HG03139 (cell line): ENCODE measurements around the gene AGBL1.

Experiments
- ATAC-seq: cut with Tn5 transposase; IDR thresholded peaks from one replicate; pipeline ENCODE4 v1.9.1; 2021; ENCODE audit not compliant: unreplicated experiment

AGBL1 gene

DNA sequence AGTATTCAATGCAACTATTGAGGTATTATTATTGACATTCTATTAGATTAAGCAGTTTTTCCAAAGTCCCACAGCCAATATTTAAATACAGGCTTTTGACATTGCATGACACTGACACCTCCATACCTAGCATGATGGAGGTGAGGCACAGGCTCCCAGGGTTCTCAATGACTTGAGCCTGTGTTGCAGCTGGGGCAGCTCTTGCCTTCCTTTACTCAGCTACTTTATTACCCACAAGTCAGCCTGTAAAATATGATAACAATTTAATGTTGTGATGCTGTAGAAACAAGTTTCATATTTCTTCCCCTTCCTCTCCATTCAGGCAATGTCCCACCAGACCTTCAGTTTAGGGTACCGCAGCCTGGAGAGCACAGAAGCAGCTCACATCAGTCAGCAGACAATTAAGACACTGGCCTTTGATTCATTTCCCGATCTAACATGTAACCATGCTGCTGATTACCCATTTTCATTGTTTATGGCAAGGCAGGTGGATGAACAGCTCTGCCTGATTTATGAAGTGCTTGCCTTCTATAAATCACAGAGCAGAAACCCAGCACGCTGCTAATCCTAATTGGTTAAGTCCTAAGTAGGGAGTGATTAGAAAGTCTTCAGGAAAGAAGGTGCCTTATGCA lies 826.1 kb downstream of the AGBL1 start:
- ATAC-seq: no peak

DNA sequence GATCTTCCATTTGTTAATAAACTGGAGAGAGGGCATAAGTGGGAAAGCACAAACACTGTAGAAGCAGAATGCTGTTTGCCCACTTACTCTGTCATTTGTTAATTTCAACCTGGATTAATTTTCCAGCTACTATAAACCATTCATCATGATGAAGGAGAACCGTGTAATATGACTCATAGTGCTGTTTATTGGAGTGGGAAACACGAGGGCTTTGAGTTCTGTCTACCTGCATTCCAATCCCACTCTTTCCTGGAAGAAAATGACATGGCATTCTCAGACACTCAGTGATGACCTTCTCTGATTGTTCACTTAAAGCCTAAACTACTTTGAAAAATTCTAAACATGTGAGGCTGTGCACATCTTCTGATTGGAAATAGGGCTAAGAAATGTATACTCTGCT lies 826.7 kb downstream of the AGBL1 start:
- ATAC-seq: no peak

DNA sequence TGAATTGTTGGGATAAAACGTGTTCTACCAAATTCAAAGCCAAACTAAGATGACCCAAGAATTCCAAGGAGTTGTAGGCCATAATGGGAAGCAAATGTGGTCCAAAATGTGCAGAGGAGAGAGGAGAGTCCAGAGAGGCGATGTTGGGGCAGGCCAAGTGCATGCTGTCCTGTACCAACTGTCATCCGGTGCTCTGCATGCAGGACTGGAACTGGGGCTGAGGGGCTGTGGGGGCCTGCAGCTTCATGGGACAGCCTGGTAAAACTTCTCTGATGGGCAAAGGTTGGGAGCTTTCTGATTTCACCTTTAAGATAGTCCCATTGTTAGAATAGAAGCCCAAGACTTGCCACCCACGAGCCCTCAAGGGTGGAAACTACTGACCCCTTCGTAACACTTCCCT lies 831.4 kb downstream of the AGBL1 start:
- no peak for ATAC-seq

DNA sequence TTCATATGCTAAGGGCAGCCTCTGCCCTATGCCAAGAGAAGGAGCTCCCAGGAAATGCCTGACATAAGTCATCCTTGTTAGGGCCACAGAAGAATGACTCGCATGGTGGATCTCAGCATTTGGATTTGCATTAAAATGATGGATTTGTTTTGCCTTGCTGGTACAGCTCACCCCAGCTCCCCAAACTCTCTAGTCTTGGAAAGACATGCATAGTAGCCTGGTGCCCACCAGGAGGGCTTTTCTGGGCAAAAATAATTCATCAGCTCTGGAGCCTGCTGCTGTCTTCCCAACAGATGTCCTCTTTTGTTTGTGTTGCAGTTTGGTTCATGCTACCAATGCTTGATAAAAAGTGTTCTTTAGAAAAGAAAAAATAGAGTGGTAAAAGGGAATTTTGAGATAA lies 833.0 kb downstream of the AGBL1 start:
- ATAC-seq: no peak

DNA sequence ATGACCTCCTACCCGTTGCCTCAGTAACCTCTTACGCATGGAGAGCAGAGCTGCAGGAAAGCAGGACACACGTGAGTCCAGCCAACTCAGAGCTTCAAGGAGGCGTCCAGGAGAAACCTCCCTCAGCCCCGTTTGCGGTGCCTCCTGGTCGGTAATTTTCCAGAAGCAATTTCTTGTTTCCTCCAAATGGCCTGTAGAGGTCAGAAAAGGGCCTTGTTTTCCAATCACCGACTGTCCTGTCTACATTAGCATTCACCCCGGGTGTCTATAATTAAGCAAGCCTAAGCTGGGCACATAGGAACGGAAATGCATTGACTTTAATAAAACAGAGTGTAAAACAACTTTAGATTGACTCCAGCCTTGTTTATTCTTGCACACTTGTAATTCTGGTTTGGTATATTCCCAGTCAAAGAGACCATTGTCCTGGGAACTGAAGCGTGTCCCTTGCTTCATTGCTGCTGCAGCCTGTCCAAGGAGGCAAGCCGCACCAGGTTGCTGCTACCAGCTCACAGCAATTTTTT lies 836.2 kb downstream of the AGBL1 start:
- no peak for ATAC-seq

DNA sequence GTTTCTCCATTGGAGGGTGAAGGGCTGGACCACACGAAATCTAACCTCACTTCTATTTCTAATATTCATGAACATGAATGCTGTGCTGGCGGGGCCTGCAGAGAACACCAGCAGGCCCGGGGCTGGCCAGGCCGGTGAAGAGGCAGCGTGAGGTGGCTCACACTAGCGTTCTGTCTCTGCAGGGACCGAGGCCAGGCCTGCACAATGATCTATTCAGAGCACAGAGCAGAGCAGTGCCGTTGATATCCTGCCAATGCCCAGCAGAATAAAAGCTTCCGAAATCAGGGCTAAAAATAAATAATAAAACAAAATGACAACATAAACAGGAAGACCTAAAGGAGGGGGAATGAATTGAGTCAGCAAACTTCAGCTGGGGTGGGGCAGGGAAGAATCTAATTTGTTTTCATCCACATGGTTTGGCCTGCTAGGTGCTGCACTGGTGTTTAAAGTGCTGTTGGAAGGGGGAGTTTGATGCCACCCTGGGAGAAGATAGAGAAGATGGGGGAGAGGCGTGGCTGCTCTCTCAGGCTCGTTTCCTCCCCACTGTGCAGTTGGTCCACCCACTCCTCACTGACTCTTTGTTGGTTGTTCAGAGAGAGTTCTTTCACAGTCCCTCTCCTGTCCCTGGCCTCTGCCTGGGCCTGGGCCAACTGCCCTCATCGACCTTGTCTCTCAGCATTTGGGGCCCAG lies 837.1 kb downstream of the AGBL1 start:
- no peak for ATAC-seq

DNA sequence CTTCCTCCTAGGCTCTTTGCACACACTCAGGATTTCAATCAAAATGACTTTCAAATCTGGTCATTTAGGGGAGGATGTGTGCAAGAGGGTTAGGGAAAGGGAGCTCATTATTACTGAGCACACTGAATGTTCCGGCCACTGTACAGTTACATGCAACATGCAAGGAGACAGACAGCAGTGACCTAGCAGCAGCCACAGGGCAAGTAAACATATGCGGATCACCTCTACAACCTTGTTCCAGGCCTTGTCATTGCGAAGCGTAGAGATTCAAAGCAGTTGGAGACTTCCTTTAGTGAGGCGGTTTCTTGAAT lies 837.6 kb downstream of the AGBL1 start:
- no peak for ATAC-seq

DNA sequence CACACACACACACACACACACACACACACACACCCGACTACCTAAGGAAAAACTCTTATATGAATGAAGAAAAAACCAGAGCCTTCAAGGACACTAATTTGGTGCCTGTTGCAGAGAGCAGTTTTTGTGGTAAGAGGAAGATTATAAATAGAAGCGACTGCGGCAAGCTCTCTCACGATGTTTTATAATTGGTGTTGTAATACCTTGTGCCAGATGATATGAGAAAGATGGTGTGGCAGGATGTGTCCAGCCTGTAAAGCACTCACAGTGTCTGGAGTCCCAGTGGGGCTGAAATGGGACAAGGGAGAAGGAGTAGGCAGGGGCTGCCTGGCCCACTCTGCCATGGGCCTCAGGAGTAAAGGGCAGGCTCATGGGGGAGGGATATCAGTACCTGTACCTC lies 839.9 kb downstream of the AGBL1 start:
- ATAC-seq: no peak

DNA sequence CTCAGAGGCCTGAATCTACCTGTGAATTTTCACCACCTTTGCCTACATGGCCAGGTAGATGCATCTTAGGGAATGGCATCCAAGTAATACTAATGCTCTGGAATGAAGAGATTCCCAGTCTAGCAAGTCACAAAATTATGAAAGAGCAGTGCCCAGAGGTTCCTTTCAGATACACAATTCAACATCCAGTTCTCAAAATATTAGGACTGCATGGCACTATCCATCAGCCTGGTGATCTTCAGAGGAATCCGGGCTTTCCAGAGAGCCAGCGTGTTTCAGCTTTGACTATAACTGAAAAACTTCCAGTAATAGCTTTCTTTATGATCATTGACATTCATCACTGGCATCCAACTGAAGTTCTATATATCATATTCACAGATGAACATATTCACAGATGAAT lies 849.8 kb downstream of the AGBL1 start:
- ATAC-seq: no peak

DNA sequence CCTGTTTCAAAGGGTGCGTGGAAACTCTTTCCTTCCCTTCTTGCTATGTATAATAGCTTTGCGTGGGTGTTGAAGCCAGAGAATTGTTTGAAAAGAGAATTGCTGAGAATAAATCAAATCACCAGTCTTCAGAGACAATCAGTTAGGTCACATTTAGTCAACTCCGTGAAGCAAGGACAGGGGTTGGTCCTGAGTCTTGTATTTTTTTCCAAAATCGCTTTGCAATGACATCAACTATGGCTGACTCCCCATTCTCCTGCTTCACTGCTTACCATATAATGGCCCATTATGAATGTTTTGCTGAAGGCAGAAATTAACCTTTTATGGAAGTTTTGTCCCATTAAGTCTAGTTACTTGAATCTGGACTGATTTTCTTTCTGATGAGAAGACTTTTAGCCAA lies 852.8 kb downstream of the AGBL1 start:
- ATAC-seq: no peak

DNA sequence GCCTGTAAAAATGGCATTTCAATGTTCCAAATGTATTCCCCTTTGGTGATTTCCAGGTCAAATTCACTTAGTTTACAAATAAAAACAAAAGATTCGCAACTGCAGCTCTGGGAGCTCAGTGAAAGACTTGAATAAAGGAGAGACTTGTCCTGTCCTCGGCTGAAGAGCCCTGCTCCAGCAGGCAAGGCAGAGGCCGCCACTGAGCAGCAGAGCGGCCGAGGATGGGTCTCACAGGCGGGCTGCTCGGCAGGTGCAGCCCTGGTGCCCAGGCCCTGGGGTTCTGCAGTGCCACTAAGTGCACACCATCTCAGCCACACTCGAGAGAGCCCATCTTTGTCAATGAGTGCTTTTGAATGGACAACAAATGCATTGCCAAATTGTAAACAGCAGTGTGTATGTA lies 856.2 kb downstream of the AGBL1 start:
- no peak for ATAC-seq

DNA sequence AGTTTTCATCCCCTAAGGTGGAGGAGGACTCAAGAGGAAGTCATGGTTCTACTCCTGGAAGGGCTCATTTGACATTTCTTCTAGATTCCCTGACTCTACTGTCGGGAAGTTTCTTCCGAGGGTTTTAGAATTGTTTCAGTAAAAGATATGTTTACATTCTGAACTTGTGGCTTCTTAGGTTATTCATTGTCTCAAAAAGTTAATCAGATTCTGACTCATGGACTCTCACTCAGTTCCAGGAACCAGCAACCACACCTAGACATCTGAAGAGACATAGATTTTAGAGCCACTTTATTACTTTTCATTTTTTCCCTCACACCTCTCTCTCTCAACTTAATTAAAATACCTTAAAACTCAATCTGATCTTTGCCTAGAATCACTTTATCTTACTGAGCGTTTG lies 862.6 kb downstream of the AGBL1 start:
- no peak for ATAC-seq

DNA sequence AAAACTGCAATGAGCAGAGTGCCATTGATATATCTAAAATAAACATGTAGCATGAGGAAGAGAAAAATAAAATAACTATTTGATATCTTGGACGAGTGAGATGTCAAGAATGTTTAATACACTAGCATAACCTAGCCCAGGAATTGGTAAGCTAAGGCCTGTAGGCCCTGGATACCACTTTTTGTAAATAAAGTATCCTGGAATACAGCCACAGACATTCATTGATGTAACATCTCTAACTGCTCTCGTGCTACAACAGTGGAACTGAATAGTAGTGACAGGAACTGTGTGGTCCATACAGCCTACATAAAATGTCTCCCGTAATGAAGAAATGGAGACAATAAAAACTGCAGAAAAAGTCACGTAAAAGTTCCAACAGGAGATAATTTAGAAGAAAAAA lies 869.0 kb downstream of the AGBL1 start:
- no peak for ATAC-seq

DNA sequence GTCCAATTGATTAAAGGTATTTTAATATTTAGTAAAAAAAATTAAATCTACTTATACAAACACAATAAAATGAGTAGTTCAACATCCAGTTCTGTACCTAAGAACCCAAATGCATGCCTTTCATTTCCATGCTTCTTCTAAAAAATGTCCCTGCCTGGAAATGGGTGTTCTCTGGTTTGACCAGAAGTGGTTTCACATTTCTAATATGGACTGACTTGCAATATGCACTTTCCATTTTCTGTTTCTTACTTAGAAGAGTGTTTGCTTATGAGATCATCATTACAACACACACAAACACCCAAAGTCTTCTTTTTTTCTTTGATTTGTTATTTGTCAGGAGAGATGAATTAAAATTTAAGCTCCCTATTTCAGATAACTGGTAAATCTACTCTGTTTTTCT lies 879.6 kb downstream of the AGBL1 start:
- ATAC-seq: no peak

DNA sequence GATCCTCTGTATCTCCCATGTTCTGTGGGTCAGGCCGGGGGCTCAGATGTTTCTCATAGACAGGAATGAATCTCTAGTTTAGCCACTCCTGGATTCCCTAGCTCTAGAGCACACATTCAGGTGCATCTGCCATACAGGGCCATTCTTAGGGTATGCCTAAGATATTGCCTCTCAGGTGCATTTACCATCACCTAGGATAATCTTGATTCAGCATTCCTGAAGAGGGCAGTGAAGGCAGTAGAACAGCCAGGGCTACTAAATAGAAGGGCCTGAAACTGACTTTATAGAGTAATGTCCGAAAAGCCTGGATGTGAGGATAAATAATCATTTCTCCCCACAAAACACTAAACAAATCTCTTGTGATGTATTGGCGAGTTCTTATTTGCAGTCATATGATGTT lies 882.0 kb downstream of the AGBL1 start:
- ATAC-seq: no peak

DNA sequence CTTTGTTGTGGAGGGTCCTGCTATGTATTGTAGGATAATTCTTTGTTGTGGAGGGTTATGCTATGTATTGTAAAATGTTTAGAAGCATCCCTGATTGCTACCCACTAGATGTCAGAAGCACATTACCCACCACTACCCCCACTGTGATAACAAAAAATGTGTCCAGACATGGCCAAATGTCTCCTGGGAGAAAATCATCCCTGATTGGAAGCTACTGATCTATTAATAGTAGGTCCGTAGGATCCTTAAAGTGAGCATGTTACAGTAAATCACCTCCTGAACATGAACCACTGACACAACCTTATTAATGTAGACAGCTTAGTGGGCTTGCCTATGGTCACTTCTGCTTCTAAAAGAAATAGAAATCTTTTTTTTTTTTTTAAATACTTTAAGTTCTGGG lies 884.6 kb downstream of the AGBL1 start:
- no peak for ATAC-seq

DNA sequence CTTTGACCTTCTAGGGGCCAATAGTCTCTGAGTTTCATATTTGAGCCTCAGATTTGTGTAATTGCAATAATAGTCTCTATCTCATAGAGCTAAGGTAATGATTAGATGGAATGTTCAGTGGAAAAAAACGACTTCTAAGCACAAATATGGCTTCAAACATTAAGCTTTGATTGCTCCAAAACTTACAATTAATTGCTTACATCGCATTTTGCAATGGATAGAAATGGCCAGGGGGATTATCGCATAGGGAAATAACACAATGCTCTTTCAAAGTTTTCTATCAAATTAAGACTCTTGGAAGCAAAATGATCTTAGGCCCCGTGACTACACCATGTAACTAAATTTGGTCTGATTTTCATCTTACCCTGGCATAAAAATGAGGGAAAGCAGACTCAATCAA lies 888.6 kb downstream of the AGBL1 start:
- no peak for ATAC-seq

DNA sequence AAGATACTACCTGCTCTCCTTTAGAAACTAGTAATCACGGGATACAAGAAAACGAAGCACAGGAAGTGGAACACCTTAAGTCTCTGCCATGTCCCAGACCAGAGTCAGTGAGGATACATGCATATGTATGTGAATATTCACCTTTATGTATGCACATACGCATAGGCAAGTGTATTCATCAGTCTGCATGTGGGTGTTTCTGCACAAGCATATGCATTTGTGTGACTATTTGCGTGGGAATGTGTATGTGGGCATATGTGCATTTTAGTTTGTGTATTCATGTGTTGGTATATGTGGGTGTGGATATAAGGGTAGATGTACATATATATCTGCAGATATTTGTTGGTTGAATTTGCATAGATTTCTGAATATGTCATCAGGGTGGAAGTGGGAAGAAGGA lies 889.7 kb downstream of the AGBL1 start:
- no peak for ATAC-seq

DNA sequence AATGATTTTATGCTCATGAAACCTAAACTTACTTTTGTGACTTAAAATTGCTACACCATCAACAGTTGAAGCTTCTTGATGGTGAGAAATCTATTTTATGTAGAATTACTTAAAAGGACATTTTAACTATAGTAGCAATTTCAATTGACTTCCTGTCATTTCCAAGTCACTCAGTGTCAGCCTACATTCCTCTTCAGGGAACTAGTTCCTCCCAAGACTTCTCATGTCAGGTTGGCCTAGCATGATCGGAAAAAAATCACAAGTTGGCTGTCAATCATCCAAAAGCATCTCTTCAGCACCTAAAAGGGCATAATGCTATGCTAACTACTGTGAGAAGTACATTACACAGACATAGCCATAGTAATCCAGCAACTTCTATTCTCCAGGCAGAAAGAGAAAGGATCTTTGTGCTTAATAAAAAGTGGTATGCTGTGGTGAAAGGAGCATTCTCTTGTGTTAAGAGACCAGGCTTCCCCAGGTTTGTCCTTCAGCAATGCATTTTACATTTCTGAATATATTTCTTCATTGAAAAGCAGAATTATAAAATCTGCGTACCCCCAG lies 893.7 kb downstream of the AGBL1 start:
- ATAC-seq: no peak

DNA sequence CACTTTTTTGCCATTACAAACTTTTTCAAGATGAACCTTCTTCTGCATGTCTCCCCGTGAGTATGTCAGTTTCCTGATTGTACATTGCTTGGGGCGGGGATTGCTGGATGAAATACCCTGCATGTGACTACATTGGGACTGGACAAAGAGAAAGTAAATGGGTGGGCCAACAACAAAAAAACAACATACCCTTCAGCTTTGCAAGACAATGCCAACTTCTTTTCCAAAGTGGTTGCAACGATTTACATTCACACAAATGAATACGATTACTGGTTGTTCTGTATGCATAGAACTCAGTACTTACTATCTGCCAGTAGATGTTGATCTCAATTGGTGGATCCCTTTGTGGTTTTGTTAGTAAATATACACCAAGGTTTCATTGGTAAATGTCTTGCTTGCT lies 908.4 kb downstream of the AGBL1 start:
- no peak for ATAC-seq

DNA sequence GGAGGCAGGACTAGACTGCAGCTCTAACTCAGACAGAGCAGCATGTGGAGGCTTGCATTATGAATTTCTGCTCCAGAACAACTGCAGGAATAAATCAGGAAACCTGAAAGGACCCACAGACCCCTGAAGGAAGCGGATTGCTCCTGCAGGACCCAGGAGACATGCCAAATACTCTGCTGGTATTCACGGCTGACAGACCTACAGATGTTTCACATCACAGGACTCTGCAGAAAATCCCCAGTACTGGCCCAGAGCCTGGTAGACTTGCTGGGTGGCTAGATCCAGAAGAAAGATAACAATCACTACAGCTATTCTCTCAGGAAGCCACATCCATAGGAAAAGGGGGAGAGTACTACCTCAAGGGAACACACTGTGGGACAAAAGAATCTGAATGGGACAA lies 942.1 kb downstream of the AGBL1 start:
- ATAC-seq: no peak

DNA sequence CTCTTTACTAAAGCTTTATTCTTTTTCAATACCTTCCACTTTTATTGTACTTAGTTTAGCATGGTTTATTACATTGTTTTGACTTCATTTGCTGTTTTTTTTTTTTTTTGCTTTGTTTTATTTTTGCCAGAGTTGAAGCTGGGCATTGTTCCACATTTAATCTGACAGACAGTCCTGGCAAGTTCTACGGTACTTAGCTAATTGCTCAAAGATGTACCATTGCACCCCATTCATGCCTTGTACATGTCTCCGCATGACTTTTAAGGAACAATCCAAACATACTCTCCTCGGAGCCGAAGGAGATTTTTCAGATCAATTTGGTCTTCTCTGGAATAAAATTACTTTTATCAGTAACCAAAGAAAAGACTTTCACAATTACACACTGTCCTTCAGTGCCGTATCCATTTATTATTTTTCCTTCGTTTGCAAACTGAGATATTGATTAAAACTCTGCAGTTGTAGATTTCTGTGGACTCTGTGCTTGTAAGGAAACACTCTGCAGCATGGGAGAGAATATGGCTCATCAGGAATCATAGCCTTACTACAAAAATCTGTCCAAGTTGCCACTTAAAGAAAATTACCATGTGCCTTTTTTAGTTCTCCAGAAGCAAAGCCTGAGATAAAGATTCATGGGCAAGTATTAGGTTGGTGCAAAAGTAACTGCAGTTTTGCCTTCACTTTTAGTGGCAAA lies 952.0 kb downstream of the AGBL1 start:
- no peak for ATAC-seq
